Right cardiac atrium (tissue), 5 donors: Measurements from ENCODE around the gene CCDC186. TPM values are rescaled to one million over a fixed set of nuclear protein-coding genes. Genes with fewer than 3 reads are reported as not detected.

Source experiments
- ATAC-seq, 2 donors: fragments of 200-7000 bp; cut with Tn5 transposase; one replicate each; pipeline versions ENCODE4 v1.8.0 to v1.9.1; 2020; ENCODE audit warnings: moderate library complexity in 2 of 2, mild to moderate bottlenecking in 1 of 2
- DNase-seq, 3 donors: peaks; one replicate each; pipeline ENCODE4 v3.0.0-alpha.2; 2020
- H3K27ac ChIP-seq: one replicate; pipeline ENCODE4 v1.5.1; 2013; ENCODE audit warnings: mild to moderate bottlenecking, low read length, control low read depth, moderate library complexity
- H3K27me3 ChIP-seq: one replicate; pipeline ENCODE4 v1.6.1; 2013; ENCODE audit not compliant: control insufficient read depth, insufficient read depth
- H3K4me1 ChIP-seq: one replicate; pipeline ENCODE4 v1.6.1; 2013; ENCODE audit warnings: low read length; ENCODE audit not compliant: control insufficient read depth, insufficient read depth
- H3K4me3 ChIP-seq: one replicate; pipeline ENCODE4 v1.5.1; 2013; ENCODE audit warnings: low read length, control low read depth
- H3K9me3 ChIP-seq: one replicate; pipeline ENCODE4 v1.6.1; 2013; ENCODE audit warnings: low read length; ENCODE audit not compliant: control insufficient read depth
- WGBS: extraction: QIAGEN DNeasy Blood & Tissue Kit; methylation state at CpG from one replicate; pipeline ENCODE4 v1.1.7; 2013; 5-methylcytosine and 5-hydroxymethylcytosine counted together
- intact Hi-C, 4 donors: fragments of 100-400 bp; cut with DNase I; formaldehyde crosslinking; loops; one replicate each; pipeline versions ENCODE4 v1.11.0 to v1.14.0; 2022 to 2023
- polyA plus RNA-seq: library from polyadenylated mRNA; stranded (reverse); fragments of 200-250 nt; gene quantifications from one replicate; pipeline ENCODE4 v1.2.3, GENCODE V29; 2013
- total RNA-seq, 4 donors: library from RNA; stranded (reverse); fragmentation: NEBNext Ultra II Directional; extraction: Animal tissue kit (Norgen Biotek cat#: 25700); gene quantifications; one replicate each; pipeline ENCODE4 v1.2.1, GENCODE V29; 2021
- donor health status: healthy with polysubstance abuse.
- donor health status: DM: no; HTN: yes; CAD: no.
- donor health status: DM: no; HTN: no; CAD: no.
- donor health status: DM: no; HTN: yes; CAD: no; lungs with severe emphysema.
- donor health status: DM: yes; HTN: yes; CAD: no.

The CCDC186 gene
- total and polyA plus RNA-seq, 5 donors = 6.7 to 29.4 (median 20.7) TPM

DNA sequence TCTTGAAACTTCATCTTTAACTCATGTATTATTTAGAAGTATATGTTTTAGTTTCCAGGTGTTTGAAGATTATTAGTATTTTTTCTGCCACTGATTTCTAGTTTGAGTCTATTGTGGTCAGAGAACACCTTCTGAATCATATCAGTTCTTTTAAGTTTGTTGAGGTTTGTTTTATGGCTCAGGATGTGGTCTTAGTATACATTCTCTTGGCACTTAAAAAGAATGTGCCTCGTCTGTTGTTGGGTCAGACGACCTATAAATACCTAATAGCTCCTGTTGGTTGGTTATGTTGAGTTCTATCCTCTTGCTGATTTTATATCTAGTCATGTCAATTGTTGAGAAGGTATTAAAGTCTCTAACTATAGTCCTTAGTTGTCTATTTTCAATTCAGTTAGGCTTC, 21.1 kb upstream of the CCDC186 start:
- DNase-seq (no peak), ATAC-seq (no peak)
- no peaks in the 10 kb centered on the region for H3K27me3 ChIP-seq
- WGBS = 83% methylated on average over 2 of the region's 2 CpGs
- intact Hi-C loops = no loop called here
- no peaks in the 10 kb centered on the region for H3K4me1 ChIP-seq
- no peak overlapping the region for H3K27ac ChIP-seq
- H3K4me3 ChIP-seq = no peak overlapping the region
- no peaks in the 10 kb centered on the region for H3K9me3 ChIP-seq

DNA sequence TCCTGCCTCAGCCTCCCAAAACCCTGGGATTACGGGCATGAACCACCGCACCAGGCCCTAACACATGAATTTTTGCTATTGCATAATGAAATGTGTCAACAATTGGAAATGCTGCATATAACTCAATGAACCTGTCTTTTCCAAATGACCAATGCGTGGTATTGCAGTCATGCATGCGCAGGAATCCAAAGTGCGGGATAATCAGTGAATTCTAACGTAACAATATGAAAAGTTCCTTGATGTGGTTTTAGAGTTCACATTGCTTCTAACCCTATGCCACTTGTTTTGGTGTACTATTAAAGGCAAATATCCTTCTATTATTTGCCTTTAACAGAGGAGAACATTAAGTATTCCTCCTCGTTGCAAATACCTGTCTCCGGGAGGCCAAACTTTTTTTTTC, 15.7 kb upstream of the CCDC186 start:
- Histone ChIP-seq H3K27ac (no peak overlapping the region), H3K9me3 (no peaks in the 10 kb centered on the region), H3K4me3 (no peak overlapping the region), H3K4me1 (no peaks in the 10 kb centered on the region), H3K27me3 (no peaks in the 10 kb centered on the region)
- intact Hi-C loops = no loop called here
- DNase-seq = no peak
- WGBS = 93% methylated on average over 8 of the region's 8 CpGs
- ATAC-seq = no peak

DNA sequence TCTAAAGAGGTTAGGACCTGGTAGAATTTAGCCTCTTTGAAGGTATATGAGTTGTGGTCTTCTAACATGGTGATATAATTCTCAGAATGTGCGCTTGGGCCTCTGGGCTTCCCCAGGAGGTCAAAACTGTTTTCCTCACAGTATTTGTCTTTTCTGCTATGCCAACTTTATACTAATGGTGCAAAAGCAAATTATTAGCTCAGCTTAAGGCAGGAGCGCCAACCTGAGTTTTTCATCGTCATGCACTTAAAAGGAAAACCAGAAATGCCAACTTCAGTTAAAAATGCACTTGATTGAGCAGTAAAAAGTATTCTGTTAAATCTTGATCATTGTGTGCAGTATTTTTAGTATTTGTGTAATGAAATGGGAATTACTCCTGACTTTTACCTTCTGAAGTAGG, 14.9 kb upstream of the CCDC186 start:
- 100% methylated on average over 3 of the region's 3 CpGs for WGBS
- DNase-seq = no peak
- Histone ChIP-seq H3K4me3 (no peak overlapping the region), H3K27me3 (no peaks in the 10 kb centered on the region), H3K4me1 (no peaks in the 10 kb centered on the region), H3K9me3 (no peaks in the 10 kb centered on the region), H3K27ac (no peak overlapping the region)
- intact Hi-C loops = no loop called here
- ATAC-seq = no peak

- intact Hi-C loops = no loop called here
- DNase-seq (no peak), ATAC-seq (no peak)
- Histone ChIP-seq H3K9me3 (no peaks in the 10 kb centered on the region), H3K27me3 (no peaks in the 10 kb centered on the region), H3K4me1 (no peaks in the 10 kb centered on the region), H3K4me3 (no peak overlapping the region), H3K27ac (no peak overlapping the region)
- WGBS = 71% methylated on average over 3 of the region's 3 CpGs
Measured at GRCh38 chr10:114188001-114188400, 14.0 kb upstream of the CCDC186 start.

GRCh38 chr10:114184276-114184675, 10.3 kb upstream of the CCDC186 start:
- ATAC-seq (no peak), DNase-seq (no peak)
- no peak overlapping the region for H3K27ac ChIP-seq
- intact Hi-C loops = no loop called here
- no peaks in the 10 kb centered on the region for H3K27me3 ChIP-seq
- no peaks in the 10 kb centered on the region for H3K4me1 ChIP-seq
- H3K9me3 ChIP-seq = no peaks in the 10 kb centered on the region
- H3K4me3 ChIP-seq = no peak overlapping the region
- WGBS = 89% methylated on average over 5 of the region's 5 CpGs

- no peaks in the 10 kb centered on the region for H3K9me3 ChIP-seq
- no peak overlapping the region for H3K4me3 ChIP-seq
- WGBS = 90% methylated on average over 9 of the region's 9 CpGs
- DNase-seq (no peak), ATAC-seq (no peak)
- intact Hi-C loops = no loop called here
- H3K27me3 ChIP-seq = no peaks in the 10 kb centered on the region
- H3K27ac ChIP-seq = no peak overlapping the region
- H3K4me1 ChIP-seq = no peaks in the 10 kb centered on the region
Measured at GRCh38 chr10:114183563-114183962, 9.6 kb upstream of the CCDC186 start.

- no peak overlapping the region for H3K4me3 ChIP-seq
- peak; percentile 44 to 79 (median 69) for DNase-seq
- 24% methylated on average over 5 of the region's 5 CpGs for WGBS
- H3K9me3 ChIP-seq = no peaks in the 10 kb centered on the region
- intact Hi-C loops = no loop called here
- no peak overlapping the region for H3K27ac ChIP-seq
- H3K27me3 ChIP-seq = no peaks in the 10 kb centered on the region
- ATAC-seq = peak; percentile 57 to 76
- H3K4me1 ChIP-seq = no peaks in the 10 kb centered on the region
Measured at GRCh38 chr10:114181971-114182370, 8.0 kb upstream of the CCDC186 start.

GRCh38 chr10:114180937-114181336, 6.9 kb upstream of the CCDC186 start:
- ATAC-seq (no peak), DNase-seq (no peak)
- Histone ChIP-seq H3K9me3 (no peaks in the 10 kb centered on the region), H3K27me3 (no peaks in the 10 kb centered on the region), H3K27ac (no peak overlapping the region), H3K4me1 (no peaks in the 10 kb centered on the region), H3K4me3 (no peak overlapping the region)
- WGBS = 92% methylated on average over 3 of the region's 3 CpGs
- intact Hi-C loops = no loop called here

- no peak overlapping the region for H3K27ac ChIP-seq
- ATAC-seq (no peak), DNase-seq (no peak)
- intact Hi-C loops = no loop called here
- 82% methylated on average over 8 of the region's 8 CpGs for WGBS
- H3K27me3 ChIP-seq = no peaks in the 10 kb centered on the region
- H3K9me3 ChIP-seq = no peaks in the 10 kb centered on the region
- no peaks in the 10 kb centered on the region for H3K4me1 ChIP-seq
- H3K4me3 ChIP-seq = no peak overlapping the region
Measured at GRCh38 chr10:114179747-114180146, 5.7 kb upstream of the CCDC186 start.

DNA sequence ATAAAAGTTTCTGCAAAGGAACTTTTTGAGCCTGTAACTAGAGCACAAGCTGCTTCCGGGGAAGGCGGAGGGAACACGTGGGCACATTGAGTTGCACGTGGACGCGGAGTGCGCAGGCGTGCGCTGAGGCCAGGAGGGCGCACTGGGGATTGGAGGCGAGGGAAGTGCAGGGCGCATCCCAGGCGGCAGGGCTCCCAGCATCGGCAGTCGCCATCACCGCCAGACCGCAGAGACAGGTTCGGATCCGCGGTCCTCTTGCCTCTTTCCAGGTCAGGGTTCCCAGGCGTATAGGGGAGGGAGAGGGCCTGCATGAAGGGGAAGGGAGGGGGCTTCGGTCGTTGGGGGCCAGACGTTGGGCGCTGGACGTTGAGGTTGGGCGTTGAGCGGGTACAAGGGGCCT, 5.1 kb upstream of the CCDC186 start, which contains the start of gene TDRD1:
TSS of gene TDRD1 (plus strand) at position 206 of the 400 bp plus-strand sequence. CDS start 8,479 bp downstream, outside the sequence.
- DNase-seq = peak; percentile 17 to 60 (median 59)
- intact Hi-C loops = no loop called here
- no peak for ATAC-seq
- no peaks in the 10 kb centered on the region for H3K9me3 ChIP-seq
- 76% methylated on average over 28 of the region's 28 CpGs for WGBS
- H3K27me3 ChIP-seq = no peaks in the 10 kb centered on the region
- no peak within 1 kb of the TSS for H3K27ac ChIP-seq
- no peak within 1 kb of the TSS for H3K4me3 ChIP-seq
- no peaks in the 10 kb centered on the region for H3K4me1 ChIP-seq

DNA sequence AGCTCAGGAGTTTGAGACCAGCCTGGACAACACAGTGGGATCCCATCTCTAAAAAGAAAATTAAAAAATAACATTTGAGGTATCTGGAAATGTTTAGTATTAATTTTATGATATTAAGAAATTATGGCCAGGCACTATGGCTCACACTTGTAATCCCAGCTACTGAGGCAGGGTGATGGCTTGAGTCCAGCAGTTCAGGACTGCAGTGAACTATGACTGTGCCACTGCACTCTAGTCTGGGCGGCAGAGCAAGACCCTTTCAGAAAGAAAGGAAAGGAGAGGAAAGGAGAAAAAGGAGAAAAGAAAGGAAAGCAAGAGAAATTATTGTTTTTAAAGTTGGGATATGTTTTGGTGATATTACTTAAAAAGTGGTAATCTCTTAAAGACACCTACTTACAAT, 2.5 kb upstream of the CCDC186 start:
- H3K27me3 ChIP-seq = no peaks in the 10 kb centered on the region
- no peak overlapping the region for H3K4me3 ChIP-seq
- intact Hi-C loops = no loop called here
- ATAC-seq = no peak
- H3K4me1 ChIP-seq = no peaks in the 10 kb centered on the region
- no peak overlapping the region for H3K27ac ChIP-seq
- DNase-seq = no peak
- WGBS = 93% methylated on average over 1 of the region's 1 CpG
- H3K9me3 ChIP-seq = no peaks in the 10 kb centered on the region

- ATAC-seq (no peak), DNase-seq (no peak)
- intact Hi-C loops = no loop called here
- WGBS = 89% methylated on average over 1 of the region's 1 CpG
- H3K4me1 ChIP-seq = no peaks in the 10 kb centered on the region
- H3K4me3 ChIP-seq = no peak overlapping the region
- H3K27ac ChIP-seq = no peak overlapping the region
- H3K27me3 ChIP-seq = no peaks in the 10 kb centered on the region
- H3K9me3 ChIP-seq = no peaks in the 10 kb centered on the region
Measured at GRCh38 chr10:114175667-114176066, 1.7 kb upstream of the CCDC186 start.
